ENCODE results near the gene MYL6. TPM values are rescaled to one million over a fixed set of nuclear protein-coding genes. Genes with fewer than 3 reads are reported as not detected.
A peak's percentile ranks its signal among the peaks of the same experiment; 100 is the strongest.

The MYL6 gene
- total and polyA plus RNA-seq, 9 of the 15 experiments (the other 6 are each of a cell fraction or from before 2014, with no cell fraction given) = 557 to 1,664 (median 958) TPM

GRCh38 chr12:56117778-56118687 lies 40.1 kb upstream of the MYL6 start, which contains the start of gene ZC3H10 (continued):
- TF ChIP-seq DLX4 (CRISPR knock-in tag; IDR thresholded peaks at IDR 0.05) (0 out of 2 replicates have a peak, but pooled peaks have one; percentile 23), RERE (CRISPR knock-in tag; IDR thresholded peaks at IDR 0.05; ENCODE audit: borderline replicate concordance) (no peak), BDP1 (IDR thresholded peaks at IDR 0.05; ENCODE audit: insufficient read depth, insufficient read length) (no peak), ZKSCAN1 (IDR thresholded peaks at IDR 0.05; ENCODE audit: low read depth, low read length) (no peak; the same call in 1 of the 2 replicates), MED1 (CRISPR knock-in tag; IDR thresholded peaks at IDR 0.05; ENCODE audit: borderline replicate concordance) (no peak), ZNF274 (IDR thresholded peaks at IDR 0.05; ENCODE audit: borderline replicate concordance, low read depth, low read length) (no peak; the same call in 1 of the 2 replicates), MTA2 (IDR thresholded peaks at IDR 0.05; ENCODE audit: low read depth) (no peak), ZNF224 (CRISPR knock-in tag; IDR thresholded peaks at IDR 0.05) (no peak), ZNF780A (CRISPR knock-in tag; IDR thresholded peaks at IDR 0.05) (no peak), DEAF1 (CRISPR knock-in tag; IDR thresholded peaks at IDR 0.05) (peak; percentile 44), ZNF3 (CRISPR knock-in tag; IDR thresholded peaks at IDR 0.05) (no peak), CBFA2T3 (IDR thresholded peaks at IDR 0.05) (peak; percentile 16; the same call in 1 of the 2 replicates), YY1 (IDR thresholded peaks at IDR 0.05; ENCODE audit: borderline replicate concordance in 1 of 3, control insufficient read depth in 1 of 3, extremely low read depth in 1 of 3, insufficient read depth in 3 of 3, insufficient read length in 1 of 3, insufficient replicate concordance in 2 of 3, low read depth in 1 of 3, low read length in 2 of 3) (peak in 2 of 3 experiments; percentile 28 to 61)
- TF ChIP-seq, protein P1, sequence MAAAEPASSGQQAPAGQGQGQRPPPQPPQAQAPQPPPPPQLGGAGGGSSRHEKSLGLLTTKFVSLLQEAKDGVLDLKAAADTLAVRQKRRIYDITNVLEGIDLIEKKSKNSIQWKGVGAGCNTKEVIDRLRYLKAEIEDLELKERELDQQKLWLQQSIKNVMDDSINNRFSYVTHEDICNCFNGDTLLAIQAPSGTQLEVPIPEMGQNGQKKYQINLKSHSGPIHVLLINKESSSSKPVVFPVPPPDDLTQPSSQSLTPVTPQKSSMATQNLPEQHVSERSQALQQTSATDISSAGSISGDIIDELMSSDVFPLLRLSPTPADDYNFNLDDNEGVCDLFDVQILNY (CRISPR knock-in tag; IDR thresholded peaks at IDR 0.05) = peak; percentile 70; the same call in 1 of the 2 replicates
- TF ChIP-seq, protein P2, sequence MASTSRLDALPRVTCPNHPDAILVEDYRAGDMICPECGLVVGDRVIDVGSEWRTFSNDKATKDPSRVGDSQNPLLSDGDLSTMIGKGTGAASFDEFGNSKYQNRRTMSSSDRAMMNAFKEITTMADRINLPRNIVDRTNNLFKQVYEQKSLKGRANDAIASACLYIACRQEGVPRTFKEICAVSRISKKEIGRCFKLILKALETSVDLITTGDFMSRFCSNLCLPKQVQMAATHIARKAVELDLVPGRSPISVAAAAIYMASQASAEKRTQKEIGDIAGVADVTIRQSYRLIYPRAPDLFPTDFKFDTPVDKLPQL (IDR thresholded peaks at IDR 0.05; ENCODE audit: extremely low read depth, insufficient read length) = peak; percentile 44

Measured in K562 (cell line).